SHP77 (cell line): ENCODE data around the gene PLK5.

Experiments
- DNase-seq, 2 experiments: peaks; one replicate each; lab custom pipeline; 2025; lab: John Stamatoyannopoulos, UW

PLK5 gene

GRCh38 chr19:1577090-1577928 is 53.4 kb downstream of the PLK5 start:
- DNase-seq: no peak

DNA sequence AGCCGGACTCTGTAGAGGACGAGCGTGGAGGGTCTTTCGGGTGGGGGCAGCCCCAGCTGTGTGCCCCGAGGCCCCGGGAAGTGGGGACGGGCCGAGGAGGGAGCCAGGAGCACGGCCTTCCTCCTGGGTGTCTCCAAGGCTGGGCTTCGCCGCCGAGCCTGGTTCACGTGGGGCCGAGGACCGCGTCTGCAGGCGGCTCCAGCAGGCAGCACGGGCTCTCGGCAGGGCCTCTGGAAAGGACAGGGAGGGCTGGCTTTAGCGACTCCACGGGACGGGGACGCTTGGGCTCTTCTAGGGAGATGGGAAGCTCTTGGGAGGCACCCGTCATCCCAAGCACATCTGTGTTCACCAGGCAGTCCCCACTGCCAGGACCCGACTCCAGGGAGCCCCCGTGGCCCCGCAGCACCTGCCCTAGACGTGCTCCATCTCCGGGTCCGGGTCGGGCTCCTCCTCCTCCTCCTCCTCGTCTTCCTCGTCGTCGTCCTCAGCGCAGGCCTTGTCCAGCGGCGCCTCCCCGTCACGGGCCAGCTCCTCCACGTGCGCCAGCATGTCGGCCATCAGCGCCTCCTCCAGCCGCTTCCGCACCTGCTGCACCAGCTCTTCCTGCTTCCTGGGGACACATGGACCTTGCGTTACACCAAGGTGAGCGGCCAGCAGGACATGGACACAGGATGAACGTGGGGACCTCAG is 54.2 kb downstream of the PLK5 start:
- no peak for DNase-seq

DNA sequence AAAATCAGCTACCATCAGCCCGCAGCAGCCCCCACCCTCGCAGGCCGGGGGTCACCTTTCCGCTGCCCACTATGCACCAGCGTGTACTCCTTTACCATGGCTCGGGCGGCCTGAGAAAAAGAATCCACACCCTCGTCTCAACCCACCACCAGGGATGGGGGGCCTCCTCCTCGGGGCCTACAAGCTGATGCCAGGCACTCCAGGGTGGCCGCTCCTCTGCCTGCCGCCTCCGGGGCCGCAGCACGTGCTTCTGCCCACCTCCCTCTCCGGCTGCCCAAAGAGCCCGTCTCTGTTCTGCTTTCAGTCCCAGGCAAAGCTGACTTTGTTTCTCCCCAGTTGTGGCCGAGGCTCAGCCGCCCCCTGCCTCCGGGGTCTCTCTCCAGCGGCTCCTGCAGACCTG is 55.3 kb downstream of the PLK5 start:
- DNase-seq: no peak

DNA sequence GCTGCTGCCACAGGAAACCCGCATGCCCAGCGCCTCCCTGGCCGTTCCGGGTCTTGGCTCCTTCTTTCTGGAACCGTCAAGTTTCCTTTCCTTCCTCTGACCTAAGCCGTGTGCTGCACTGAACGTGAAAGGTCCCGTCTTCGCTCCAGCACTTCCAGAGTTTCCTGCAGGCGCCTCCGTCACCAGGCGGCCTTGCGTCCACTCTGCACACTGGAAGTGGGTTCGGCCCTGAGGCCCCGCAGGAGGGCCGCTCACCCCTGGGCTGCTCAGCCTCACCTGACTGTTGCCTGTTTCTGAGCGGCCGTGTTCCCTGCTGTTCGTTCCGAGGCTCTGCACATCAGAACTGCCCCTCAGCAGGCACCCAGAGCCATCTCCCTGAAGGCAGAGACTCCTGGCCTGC is 56.5 kb downstream of the PLK5 start:
- DNase-seq: no peak

DNA sequence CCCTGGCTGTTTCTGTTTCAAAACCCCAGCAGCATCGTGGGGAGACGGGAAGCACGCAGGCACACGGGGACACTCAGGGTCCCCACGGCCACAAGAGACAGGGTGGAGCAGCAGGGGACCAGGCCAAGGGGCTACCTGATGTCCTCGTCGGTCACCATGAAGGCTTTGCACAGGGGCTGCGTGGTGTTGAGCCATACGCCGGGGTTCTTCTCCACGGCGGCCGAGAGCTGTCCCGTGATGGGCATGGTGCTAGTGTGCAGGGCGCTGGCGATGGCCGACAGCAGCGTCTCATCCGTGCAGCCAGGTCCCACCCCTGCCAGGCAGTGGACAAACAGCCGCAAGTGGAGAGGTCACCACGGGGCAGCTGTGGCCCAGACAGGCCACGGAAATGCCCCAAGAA is 57.1 kb downstream of the PLK5 start:
- no peak for DNase-seq

GRCh38 chr19:1582201-1582600 is 58.3 kb downstream of the PLK5 start:
- no peak for DNase-seq

- DNase-seq: no peak
Observed at GRCh38 chr19:1584500-1585242, 60.8 kb downstream of the PLK5 start.

- no peak for DNase-seq
Observed at GRCh38 chr19:1585243-1585580, 61.3 kb downstream of the PLK5 start.
